GM21526 (cell line): ENCODE data around the gene FALEC.
"Not testable (repeated sequence)": the region's sequence is repeated elsewhere in the genome, so short reads cannot be mapped to it uniquely, and the experiment has no call there.

Source experiments
- ATAC-seq: cut with Tn5 transposase; IDR thresholded peaks from one replicate; pipeline ENCODE4 v1.9.1; 2021; ENCODE audit warnings: moderate library complexity; ENCODE audit not compliant: unreplicated experiment, low FRiP score

Gene FALEC

GRCh38 chr1:150568594-150568966, 53.0 kb downstream of the FALEC start:
- no peak for ATAC-seq

DNA sequence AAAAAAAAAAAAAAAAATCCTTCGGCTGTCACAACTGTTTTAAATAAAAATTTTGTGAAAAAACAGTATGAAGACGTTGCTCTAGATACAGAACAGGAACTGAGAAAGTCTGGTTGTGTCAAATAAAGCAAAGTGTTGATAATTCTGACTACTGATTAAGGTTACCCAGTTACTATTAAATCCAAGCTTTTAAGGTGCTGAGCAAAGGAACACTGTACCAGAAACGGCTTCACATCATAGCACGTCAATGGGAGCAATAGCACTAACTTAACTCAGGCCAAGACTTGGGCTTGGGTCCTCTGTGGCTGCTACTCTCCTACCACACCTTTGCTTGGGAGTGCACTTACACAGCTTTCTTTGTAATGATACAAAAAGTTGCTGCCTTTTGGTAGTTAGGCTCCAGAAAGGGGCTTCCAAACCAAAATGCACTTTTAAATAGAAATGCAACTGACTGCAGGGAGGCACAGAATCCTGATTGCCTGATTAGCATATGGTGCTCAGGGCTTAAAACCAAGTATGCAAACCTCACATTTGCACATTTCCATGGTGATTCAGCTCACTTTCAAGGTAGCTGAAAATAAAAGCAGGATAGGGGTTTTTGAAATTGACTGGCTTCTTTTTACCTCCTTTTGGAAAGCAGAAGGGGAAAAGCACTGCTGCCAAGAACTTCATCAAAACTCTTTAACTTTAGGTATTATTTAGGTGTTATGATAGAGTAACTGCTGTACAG, 57.5 kb downstream of the FALEC start:
- ATAC-seq: no peak

DNA sequence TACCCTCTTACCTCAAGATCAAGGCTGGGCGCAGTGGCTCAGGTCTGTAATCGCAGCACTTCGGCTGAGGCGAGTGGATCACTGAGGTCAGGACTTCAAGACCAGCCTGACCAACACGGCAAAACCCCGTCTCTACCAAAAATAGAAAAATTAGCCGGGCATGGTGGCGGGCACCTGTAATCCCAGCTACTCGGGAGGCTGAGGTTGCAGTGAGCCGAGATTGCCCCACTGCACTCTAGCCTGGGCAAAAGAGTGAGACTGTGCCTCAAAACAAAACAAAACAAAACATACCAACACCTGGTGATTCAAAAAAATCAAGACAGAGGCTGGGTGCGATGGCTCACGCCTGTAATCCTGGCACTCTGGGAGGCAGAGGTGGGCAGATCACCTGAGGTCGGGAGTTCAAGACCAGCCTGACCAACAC, 58.1 kb downstream of the FALEC start:
- ATAC-seq: not testable (repeated sequence)

- no peak for ATAC-seq
These were observed 58.9 kb downstream of the FALEC start for GRCh38 chr1:150574260-150575071.

DNA sequence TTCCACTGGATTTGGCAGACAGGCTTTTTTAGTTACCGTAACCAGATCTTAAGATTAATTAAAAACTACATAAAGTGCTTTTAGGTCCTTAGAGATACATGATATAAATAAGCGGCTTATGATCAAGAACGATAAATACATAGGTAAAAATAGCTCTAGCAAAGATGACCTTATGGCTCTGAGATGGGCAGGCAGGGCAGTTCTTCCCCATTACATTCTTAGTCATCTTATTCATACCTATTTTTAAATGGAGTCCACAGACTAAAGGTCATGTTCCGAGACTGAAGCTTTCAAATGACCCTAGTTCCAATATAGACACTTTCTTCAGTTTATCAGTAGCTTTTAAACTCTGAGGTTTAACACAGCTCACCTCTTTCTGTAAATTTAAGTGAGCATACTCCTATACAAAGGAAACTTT, 59.5 kb downstream of the FALEC start:
- ATAC-seq: no peak

- ATAC-seq: no peak
These were observed 60.2 kb downstream of the FALEC start for GRCh38 chr1:150575518-150576366.

- ATAC-seq: no peak
These were observed 60.8 kb downstream of the FALEC start for GRCh38 chr1:150576367-150576711.

DNA sequence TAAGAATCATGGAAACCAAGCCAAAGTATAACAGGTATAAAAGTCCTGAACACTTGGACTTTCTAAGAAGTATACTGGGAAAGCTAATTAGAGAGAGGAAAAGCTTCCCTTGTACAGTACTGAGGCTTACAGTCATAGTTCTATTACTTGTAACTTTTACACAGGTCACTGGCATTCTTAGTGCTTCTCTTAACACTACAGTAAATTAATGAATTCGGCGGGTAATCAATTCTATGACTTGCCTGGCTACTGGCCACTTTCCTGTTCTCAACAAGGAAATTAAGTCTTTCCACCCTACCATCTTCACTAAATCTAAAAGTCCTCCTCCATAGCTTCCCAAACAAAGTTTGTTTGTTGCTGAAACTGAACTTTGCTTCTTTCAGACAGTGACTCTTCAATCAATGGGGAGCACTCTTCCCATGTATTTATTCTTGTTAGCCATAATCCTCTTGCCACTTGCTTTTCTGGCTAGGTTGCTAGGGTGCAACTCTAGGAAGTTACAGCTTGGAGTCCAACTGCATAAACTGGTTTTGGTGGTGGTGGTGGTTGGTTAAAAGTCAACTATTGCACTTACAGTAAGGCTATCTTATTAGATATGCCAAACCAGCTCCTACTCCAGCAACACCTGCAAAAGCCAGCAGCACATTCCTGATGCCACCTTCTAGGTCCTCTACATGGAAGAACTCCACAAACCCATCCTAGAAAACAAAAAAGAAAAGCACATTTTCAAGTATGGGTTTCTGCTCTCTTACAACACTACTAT, 61.4 kb downstream of the FALEC start:
- ATAC-seq: no peak

GRCh38 chr1:150577557-150578271, 62.2 kb downstream of the FALEC start:
- ATAC-seq: no peak

DNA sequence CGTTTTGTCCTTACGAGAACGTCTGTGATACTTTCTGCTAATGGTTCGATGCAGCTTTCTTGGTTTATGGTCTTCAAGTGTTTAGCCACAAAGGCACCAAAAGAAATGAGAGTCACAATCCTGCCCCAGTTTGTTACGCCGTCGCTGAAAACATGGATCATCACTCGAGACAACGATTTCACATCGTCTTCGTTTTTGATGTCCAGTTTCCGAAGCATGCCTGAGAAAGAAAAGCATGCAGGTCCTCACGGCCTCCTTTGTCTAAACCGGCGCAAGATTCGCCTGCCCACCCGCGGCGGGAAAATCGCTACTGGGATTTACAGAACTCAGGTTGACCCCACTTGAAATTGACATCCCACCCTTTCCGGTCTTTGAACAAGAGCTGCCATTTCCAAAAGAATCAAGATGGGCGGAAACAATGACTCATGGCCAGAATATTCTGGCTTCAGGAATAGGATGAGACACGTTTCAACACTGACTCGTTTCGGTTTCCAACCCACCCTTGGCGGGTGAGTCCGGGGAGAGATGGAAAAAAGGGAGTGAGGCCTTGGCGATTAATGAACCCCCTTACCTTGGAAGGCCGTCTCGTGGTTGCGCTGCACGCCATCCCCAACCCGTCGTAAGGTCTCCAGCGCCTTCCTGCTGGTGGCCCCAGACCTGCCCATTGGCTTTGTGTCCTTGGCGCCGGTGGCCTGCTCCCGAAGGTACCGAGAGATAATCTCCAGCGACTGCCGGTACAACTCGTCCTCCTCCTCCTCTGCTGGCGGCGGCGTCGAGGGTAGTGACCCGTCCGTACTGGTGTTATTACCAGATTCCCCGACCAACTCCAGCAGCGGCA, 62.9 kb downstream of the FALEC start:
- ATAC-seq: no peak

DNA sequence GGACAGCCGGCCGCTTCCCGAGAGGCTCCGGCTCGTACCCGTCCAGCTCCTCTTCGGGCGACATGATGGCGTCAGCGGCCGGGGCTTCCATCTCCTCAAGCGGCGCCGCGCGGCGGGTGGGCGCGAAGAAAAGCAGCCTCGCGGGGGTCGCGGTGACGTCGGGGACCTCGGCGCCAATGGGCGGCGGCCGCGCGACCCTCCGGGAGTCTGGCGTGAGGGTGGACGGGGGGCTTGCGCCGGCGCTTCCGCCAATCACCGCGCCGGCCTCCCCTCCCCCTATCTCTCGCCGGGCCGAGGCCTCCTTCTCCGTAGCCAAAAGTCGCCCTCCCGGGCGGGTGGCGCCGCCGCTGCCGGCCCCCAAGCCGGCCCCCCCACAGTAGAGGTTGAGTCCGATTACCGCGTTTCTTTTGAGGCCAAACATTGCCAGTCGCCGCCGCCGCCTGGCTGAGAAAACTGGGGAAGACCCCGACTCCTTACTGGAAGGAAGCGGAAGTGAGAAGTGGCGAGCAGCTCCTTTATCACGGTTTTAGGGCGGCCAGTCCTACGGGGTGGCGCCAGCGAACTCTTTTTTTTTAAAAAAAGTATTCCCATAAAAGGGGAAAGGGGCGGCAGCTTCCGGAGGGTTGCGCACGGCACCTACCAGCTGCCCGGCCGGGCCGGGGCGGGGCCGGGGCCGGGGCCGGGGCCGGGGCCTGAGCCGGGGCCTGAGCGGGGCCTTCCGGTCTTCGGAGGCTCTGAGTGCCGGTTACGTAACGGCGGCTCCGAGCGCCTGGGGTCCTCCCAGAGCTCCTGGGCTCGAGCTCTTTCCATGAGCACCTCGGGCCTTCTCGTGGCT, 63.8 kb downstream of the FALEC start, which contains the start of gene MCL1:
MCL1 (minus strand) TSS at position 501 of the 835 bp plus-strand sequence; CDS start at position 421, 80 bp downstream.
- ATAC-seq: peak; percentile 85

DNA sequence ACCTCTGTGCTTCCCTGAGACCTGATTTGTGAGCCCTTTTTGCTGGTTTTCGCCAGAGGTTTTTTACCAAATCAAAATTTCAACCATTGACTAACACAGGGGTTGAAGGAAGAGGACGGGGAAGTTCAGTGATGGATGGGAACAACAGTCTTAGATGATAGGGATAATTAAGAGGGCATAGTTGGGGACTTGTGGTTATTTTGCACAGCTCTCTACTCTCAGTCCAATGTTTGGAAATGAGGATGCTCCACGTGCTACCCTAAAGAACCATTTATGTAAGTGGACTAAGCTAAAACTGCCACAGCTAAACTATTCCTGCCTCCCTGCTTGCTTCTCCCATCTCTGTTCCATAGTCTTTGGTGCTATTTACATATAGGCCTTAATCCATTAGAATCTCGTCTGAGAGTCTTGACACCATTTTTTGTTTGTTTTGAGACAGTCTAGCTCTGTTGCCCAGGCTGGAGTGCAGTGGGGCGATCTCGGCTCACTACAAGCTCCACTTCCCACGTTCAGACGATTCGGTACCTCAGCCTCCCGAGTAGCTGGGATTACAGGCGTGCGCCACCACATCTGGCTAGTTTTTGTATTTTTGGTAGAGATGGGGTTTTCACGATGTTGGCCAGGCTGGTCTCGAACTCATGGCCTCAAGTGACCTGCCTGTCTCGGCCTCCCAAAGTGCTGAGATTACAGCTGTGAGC, 64.5 kb downstream of the FALEC start:
- ATAC-seq: peak; percentile 4

- not testable (repeated sequence) for ATAC-seq
These were observed 65.4 kb downstream of the FALEC start for GRCh38 chr1:150580966-150581365.

DNA sequence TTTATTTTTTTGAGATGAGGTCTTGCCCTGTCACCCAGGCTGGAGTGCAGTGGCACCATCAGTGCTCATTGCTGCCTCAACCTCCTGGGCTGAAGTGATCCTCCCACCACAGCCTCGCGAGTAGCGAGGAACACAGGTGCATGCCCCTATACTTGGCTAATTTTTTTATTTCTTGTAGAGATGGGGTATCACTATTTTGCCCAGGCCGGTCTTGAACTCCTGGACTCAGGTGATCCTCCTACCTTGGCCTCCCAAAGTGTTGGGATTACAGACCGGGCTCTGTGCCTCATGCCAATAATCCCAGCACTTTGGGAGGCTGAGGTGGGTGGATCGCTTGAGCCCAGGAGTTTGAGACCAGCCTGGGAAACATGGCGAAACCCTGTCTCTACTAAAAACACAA, 65.9 kb downstream of the FALEC start:
- not testable (repeated sequence) for ATAC-seq

DNA sequence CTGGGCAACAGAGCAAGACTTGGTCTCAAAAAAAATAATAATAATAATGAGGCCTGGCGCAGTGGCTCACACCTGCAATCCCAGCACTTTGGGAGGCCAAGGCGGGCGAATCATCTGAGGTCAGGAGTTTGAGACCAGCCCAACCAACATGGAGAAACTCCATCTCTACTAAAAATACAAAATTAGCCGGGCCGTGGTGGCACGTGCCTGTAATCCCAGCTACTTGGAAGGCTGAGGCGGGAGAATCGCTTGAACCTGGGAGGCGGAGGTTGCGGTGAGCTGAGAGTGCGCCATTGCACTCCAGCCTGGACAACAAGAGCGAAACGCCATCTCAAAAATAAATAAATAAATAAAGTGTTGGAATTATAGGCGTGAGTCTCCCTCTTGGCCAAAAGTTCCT, 66.4 kb downstream of the FALEC start:
- ATAC-seq: not testable (repeated sequence)

- no peak for ATAC-seq
These were observed 66.8 kb downstream of the FALEC start for GRCh38 chr1:150582371-150582770.
